GM21786 (cell line): ENCODE data around the gene DRGX.

ENCODE experiments used
- ATAC-seq: cut with Tn5 transposase; IDR thresholded peaks from one replicate; pipeline ENCODE4 v1.9.1; 2021; ENCODE audit not compliant: unreplicated experiment

Gene DRGX

GRCh38 chr10:49323171-49323895 lies 72.6 kb downstream of the DRGX start:
- ATAC-seq, result no peak

GRCh38 chr10:49322371-49323170 lies 73.3 kb downstream of the DRGX start:
- no peak for ATAC-seq

- no peak for ATAC-seq
Observed at GRCh38 chr10:49321021-49321420, 74.9 kb downstream of the DRGX start.

GRCh38 chr10:49320191-49320590 lies 75.7 kb downstream of the DRGX start:
- no peak for ATAC-seq

- ATAC-seq, result no peak
Observed at GRCh38 chr10:49319206-49319605, 76.7 kb downstream of the DRGX start.

- ATAC-seq, result no peak
Observed at GRCh38 chr10:49318755-49319154, 77.1 kb downstream of the DRGX start.

GRCh38 chr10:49318028-49318427 lies 77.9 kb downstream of the DRGX start:
- no peak for ATAC-seq

GRCh38 chr10:49314806-49315205 lies 81.1 kb downstream of the DRGX start:
- no peak for ATAC-seq
